Naive thymus-derived CD4-positive, alpha-beta T cell (primary cell): ENCODE data around the gene SPEM3. TPM values are rescaled to one million over a fixed set of nuclear protein-coding genes. Genes with fewer than 3 reads are reported as not detected.

ENCODE experiments used
- ATAC-seq: fragments of 150-1000 bp; cut with Tn5 transposase; 2 replicates; pipeline ENCODE4 v1.10.0; 2021; ENCODE audit warnings: mild to moderate bottlenecking, moderate library complexity
- CTCF ChIA-PET: fragments of 350-600 bp; sonication (Branson Sonifier 250); formaldehyde crosslinking; loops from one replicate; lab custom pipeline; 2021; ENCODE audit warnings: antibody characterized with exemption; lab: Charles Lee
- POLR2A ChIA-PET: fragments of 350-600 bp; sonication (Branson Sonifier 250); formaldehyde crosslinking; loops from one replicate; lab custom pipeline; 2021; ENCODE audit warnings: antibody characterized with exemption, inconsistent platforms; lab: Charles Lee
- DNase-seq, 9 donors: peaks; one replicate each; pipeline versions ENCODE4 v3.0.0 to v3.0.0-alpha.2; 2020 to 2022; ENCODE audit warnings: mixed read lengths in 1 of 9
- H3K27ac ChIP-seq: one replicate; pipeline ENCODE4 v1.7.0; 2013; ENCODE audit warnings: mild to moderate bottlenecking, low read depth, low read length, moderate library complexity
- H3K27me3 ChIP-seq, 2 donors: one replicate each; pipeline ENCODE4 v1.7.0; 2013; ENCODE audit warnings: low read length in 2 of 2, mild to moderate bottlenecking in 2 of 2, moderate library complexity in 2 of 2; ENCODE audit not compliant: control insufficient read depth in 2 of 2, insufficient read depth in 2 of 2
- H3K36me3 ChIP-seq, 3 experiments: 1 replicate in 2 of 3; 2 replicates in 1 of 3; pipeline ENCODE4 v1.7.0; 2013; ENCODE audit warnings: low read length in 3 of 3, mild to moderate bottlenecking in 3 of 3, moderate library complexity in 1 of 3; ENCODE audit not compliant: insufficient read depth in 3 of 3, control insufficient read depth in 2 of 3
- H3K4me1 ChIP-seq, 2 donors: one replicate each; pipeline ENCODE4 v1.7.0; 2013; ENCODE audit warnings: low read length in 2 of 2, mild to moderate bottlenecking in 2 of 2, moderate library complexity in 1 of 2; ENCODE audit not compliant: control insufficient read depth in 2 of 2, insufficient read depth in 2 of 2
- H3K4me3 ChIP-seq: 2 replicates; pipeline ENCODE4 v1.7.0; 2013; ENCODE audit warnings: mild to moderate bottlenecking, low read length
- H3K9me3 ChIP-seq, 3 experiments: 1 replicate in 2 of 3; 2 replicates in 1 of 3; pipeline ENCODE4 v1.7.0; 2013; ENCODE audit warnings: low read length in 3 of 3; ENCODE audit not compliant: control insufficient read depth in 2 of 3
- H3K27ac Mint-ChIP-seq, 9 donors: one replicate each; pipeline ENCODE4 v1.8.0; 2020 to 2022; ENCODE audit warnings: mixed read lengths in 9 of 9, mild to moderate bottlenecking in 8 of 9, moderate library complexity in 5 of 9, inconsistent platforms in 2 of 9
- H3K27me3 Mint-ChIP-seq, 5 donors: one replicate each; pipeline ENCODE4 v1.8.0; 2021 to 2022; ENCODE audit warnings: mixed read lengths in 5 of 5, mild to moderate bottlenecking in 1 of 5
- H3K36me3 Mint-ChIP-seq, 5 donors: one replicate each; pipeline ENCODE4 v1.8.0; 2020 to 2022; ENCODE audit warnings: mixed read lengths in 5 of 5, mild to moderate bottlenecking in 3 of 5, inconsistent platforms in 1 of 5
- H3K4me1 Mint-ChIP-seq, 7 donors: one replicate each; pipeline ENCODE4 v1.8.0; 2020 to 2022; ENCODE audit warnings: mixed read lengths in 7 of 7, mild to moderate bottlenecking in 3 of 7, inconsistent platforms in 1 of 7
- H3K4me3 Mint-ChIP-seq, 10 donors: one replicate each; pipeline ENCODE4 v1.8.0; 2020 to 2022; ENCODE audit warnings: mild to moderate bottlenecking in 10 of 10, mixed read lengths in 10 of 10, moderate library complexity in 6 of 10, inconsistent platforms in 2 of 10
- H3K9me3 Mint-ChIP-seq, 11 donors: one replicate each; pipeline ENCODE4 v1.8.0; 2020 to 2022; ENCODE audit warnings: mixed read lengths in 11 of 11, mild to moderate bottlenecking in 4 of 11, inconsistent platforms in 1 of 11, moderate library complexity in 1 of 11
- intact Hi-C, 2 donors: fragments of 100-400 bp; cut with micrococcal nuclease; formaldehyde crosslinking; loops; one replicate each; pipeline ENCODE4 v1.15.1; 2023
- polyA plus RNA-seq, 2 donors: library from polyadenylated mRNA; unstranded; fragments of 300-500 nt; fragmentation: Illumina TruSeq; gene quantifications; one replicate each; pipeline ENCODE4 v1.2.3, GENCODE V29; 2021
- total RNA-seq, 6 experiments: library from RNA in 5 of 6; stranded (reverse) in 5 of 6; gene quantifications; 1 replicate in 5 of 6; 2 replicates in 1 of 6; pipeline ENCODE4 v1.2.3 and lab custom pipeline; 2021 to 2026

SPEM3 gene
- not detected for total RNA-seq
- not detected for polyA plus RNA-seq
- total RNA-seq (lab: John Stamatoyannopoulos, UW), result not detected

GRCh38 chr17:7428557-7428956 is at the start of gene SPEM3:
TSS of gene SPEM3 (plus strand) at chr17:7428857. CDS start at chr17:7428903, 46 bp downstream.
- H3K9me3 Mint-ChIP-seq, result peaks cover 0 to 2% (median 0%) of the 10 kb centered on the region in 11 donors
- no peaks in the 10 kb centered on the region for H3K36me3 Mint-ChIP-seq
- no peak within 1 kb of the TSS for H3K4me3 ChIP-seq
- POLR2A ChIA-PET, result interaction anchor here (0.9 kb wide), 1 partner anchor 44 kb away, joined by 4 read pairs; no protein-coding TSS in a partner anchor
- DNase-seq (no peak), ATAC-seq (no peak)
- no peak within 1 kb of the TSS for H3K27ac Mint-ChIP-seq
- H3K4me1 ChIP-seq, result no peaks in the 10 kb centered on the region
- H3K4me3 Mint-ChIP-seq, result no peak within 1 kb of the TSS
- intact Hi-C loops, result no loop called here
- H3K27ac ChIP-seq, result no peak within 1 kb of the TSS
- no peaks in the 10 kb centered on the region for H3K27me3 ChIP-seq
- no peaks in the 10 kb centered on the region for H3K36me3 ChIP-seq
- H3K4me1 Mint-ChIP-seq, result peaks cover 0 to 3% (median 0%) of the 10 kb centered on the region in 7 donors
- CTCF ChIA-PET, result no interaction called here
- H3K27me3 Mint-ChIP-seq, result peaks cover 0 to 3% (median 0%) of the 10 kb centered on the region in 5 donors
- H3K9me3 ChIP-seq, result no peaks in the 10 kb centered on the region

- POLR2A ChIA-PET, result no interaction called here
- peaks cover 5 to 19% (median 10%) of the 10 kb centered on the region in 7 donors for H3K4me1 Mint-ChIP-seq
- peaks cover 0 to 7% (median 0%) of the 10 kb centered on the region in 11 donors for H3K9me3 Mint-ChIP-seq
- H3K36me3 Mint-ChIP-seq, result peaks cover 0 to 10% (median 0%) of the 10 kb centered on the region in 5 donors
- no peak overlapping the region for H3K4me3 Mint-ChIP-seq
- Histone ChIP-seq H3K27ac (no peak overlapping the region), H3K27me3 (peaks cover 0 to 11% of the 10 kb centered on the region in 2 donors), H3K36me3 (no peaks in the 10 kb centered on the region), H3K4me3 (no peak overlapping the region), H3K4me1 (peaks cover 4 to 7% of the 10 kb centered on the region in 2 donors), H3K9me3 (no peaks in the 10 kb centered on the region)
- H3K27me3 Mint-ChIP-seq, result peaks cover 33 to 53% (median 43%) of the 10 kb centered on the region in 5 donors
- ATAC-seq, result no peak
- CTCF ChIA-PET, result no interaction called here
- no peak overlapping the region for H3K27ac Mint-ChIP-seq
- intact Hi-C loops, result no loop called here
- DNase-seq, result no peak
These were observed 49.5 kb upstream of the SPEM3 start for GRCh38 chr17:7379134-7379533.

GRCh38 chr17:7380321-7380720 is 48.3 kb upstream of the SPEM3 start:
- intact Hi-C loops, result loop anchor here in 1 of 2 donors (5.0 kb wide), 2 partner anchors 43 to 232 kb away; partner anchors contain the start of genes ACAP1 and FXR2
- peak overlapping the region in 2 of 10 donors; percentile 54 for H3K4me3 Mint-ChIP-seq
- H3K27me3 ChIP-seq, result peaks cover 0 to 11% of the 10 kb centered on the region in 2 donors

GRCh38 chr17:7380855-7381683 is 47.6 kb upstream of the SPEM3 start, which contains the start of gene TNK1:
TSS of gene TNK1 (plus strand) at chr17:7381089. CDS start at chr17:7382927, 1,838 bp downstream.
- H3K4me3 Mint-ChIP-seq, result peak within 1 kb of the TSS in 5 of 10 donors; percentile 25 to 67 (median 54)
- peaks cover 33 to 50% (median 43%) of the 10 kb centered on the region in 5 donors for H3K27me3 Mint-ChIP-seq
- Histone ChIP-seq H3K36me3 (no peaks in the 10 kb centered on the region), H3K9me3 (no peaks in the 10 kb centered on the region), H3K4me1 (peaks cover 10 to 13% of the 10 kb centered on the region in 2 donors), H3K27me3 (peaks cover 0 to 11% of the 10 kb centered on the region in 2 donors), H3K27ac (no peak within 1 kb of the TSS), H3K4me3 (no peak within 1 kb of the TSS)
- CTCF ChIA-PET, result interaction anchor here (0.9 kb wide), 1 partner anchor 50 kb away, joined by 3 read pairs; no protein-coding TSS in a partner anchor
- POLR2A ChIA-PET, result interaction anchor here (0.6 to 1.0 kb wide), 4 partner anchors 7 to 758 kb away, joined by 3 read pairs; partner anchors contain the start of gene TMEM102
- DNase-seq, result no peak
- peaks cover 10 to 23% (median 15%) of the 10 kb centered on the region in 7 donors for H3K4me1 Mint-ChIP-seq
- intact Hi-C loops, result loop anchor here in 1 of 2 donors (5.0 kb wide), 2 partner anchors 44 to 231 kb away; partner anchors contain the start of genes ACAP1 and FXR2
- H3K27ac Mint-ChIP-seq, result peak within 1 kb of the TSS in 1 of 9 donors; percentile 9
- no peak for ATAC-seq
- peaks cover 0 to 7% (median 0%) of the 10 kb centered on the region in 11 donors for H3K9me3 Mint-ChIP-seq
- peaks cover 0 to 10% (median 0%) of the 10 kb centered on the region in 5 donors for H3K36me3 Mint-ChIP-seq

More at GRCh38 chr17:7380321-7380720, 48.3 kb upstream of the SPEM3 start:
- Histone ChIP-seq H3K4me1 (peaks cover 10 to 13% of the 10 kb centered on the region in 2 donors), H3K36me3 (no peaks in the 10 kb centered on the region), H3K27ac (no peak overlapping the region), H3K9me3 (no peaks in the 10 kb centered on the region), H3K4me3 (no peak overlapping the region)
- ATAC-seq, result no peak
- ChIA-PET POLR2A (interaction anchor here (0.7 to 1.0 kb wide), 2 partner anchors 8 to 10 kb away, joined by 3 read pairs; no protein-coding TSS in a partner anchor), CTCF (interaction anchor here (0.9 kb wide), 1 partner anchor 51 kb away, joined by 3 read pairs; no protein-coding TSS in a partner anchor)
- H3K36me3 Mint-ChIP-seq, result peaks cover 0 to 10% (median 0%) of the 10 kb centered on the region in 5 donors
- H3K4me1 Mint-ChIP-seq, result peaks cover 10 to 23% (median 15%) of the 10 kb centered on the region in 7 donors
- peaks cover 0 to 7% (median 0%) of the 10 kb centered on the region in 11 donors for H3K9me3 Mint-ChIP-seq
- peak overlapping the region in 1 of 9 donors; percentile 9 for H3K27ac Mint-ChIP-seq
- H3K27me3 Mint-ChIP-seq, result peaks cover 33 to 50% (median 43%) of the 10 kb centered on the region in 5 donors
- DNase-seq, result no peak

GRCh38 chr17:7382901-7383300 is 45.8 kb upstream of the SPEM3 start:
- Histone ChIP-seq H3K36me3 (peaks cover 0 to 14% (median 0%) of the 10 kb centered on the region in 3 experiments), H3K27me3 (peaks cover 0 to 11% of the 10 kb centered on the region in 2 donors), H3K27ac (no peak overlapping the region), H3K4me1 (peaks cover 10 to 13% of the 10 kb centered on the region in 2 donors), H3K9me3 (no peaks in the 10 kb centered on the region), H3K4me3 (no peak overlapping the region)
- ATAC-seq, result no peak
- ChIA-PET CTCF (interaction anchor here (0.9 to 1.1 kb wide), 3 partner anchors 25 to 130 kb away, joined by 3 to 6 read pairs (median 4); partner anchors contain the start of gene NLGN2), POLR2A (interaction anchor here (0.9 to 2.9 kb wide), 10 partner anchors 12 to 305 kb away, joined by 3 to 19 read pairs (median 8); partner anchors contain the start of genes GPS2, PLSCR3, SLC35G6 and TMEM102)
- Mint-ChIP-seq H3K4me1 (peaks cover 10 to 23% (median 15%) of the 10 kb centered on the region in 7 donors), H3K36me3 (peaks cover 0 to 10% (median 0%) of the 10 kb centered on the region in 5 donors), H3K27me3 (peaks cover 30 to 42% (median 34%) of the 10 kb centered on the region in 5 donors), H3K4me3 (peak overlapping the region in 9 of 10 donors; percentile 23 to 88 (median 74)), H3K27ac (peak overlapping the region in 7 of 9 donors; percentile 25 to 91 (median 45)), H3K9me3 (peaks cover 0 to 7% (median 0%) of the 10 kb centered on the region in 11 donors)
- DNase-seq, result no peak
- intact Hi-C loops, result loop anchor here (1.0 to 5.0 kb wide), 3 partner anchors 46 to 229 kb away; partner anchors contain the start of genes ACAP1 (in 2 of the 2) and FXR2 (in 1 of the 2)
